D721Med (cell line): ENCODE data around the gene MPHOSPH9.

ENCODE experiments used
- DNase-seq: peaks from one replicate; pipeline ENCODE4 v3.0.0; 2011; ENCODE audit warnings: low spot score; ENCODE audit not compliant: insufficient read length
- FAIRE-seq: peaks from 2 replicates; lab custom pipeline; 2011; peaks lifted over from hg19 to GRCh38; lab: Jason Lieb, UNC
- CTCF ChIP-seq: IDR thresholded peaks from 2 replicates; pipeline ENCODE4 v1.5.1; 2012; ENCODE audit warnings: mild to moderate bottlenecking, control low read depth; ENCODE audit not compliant: insufficient read depth; ENCODE audit errors: missing control alignments

Gene MPHOSPH9

GRCh38 chr12:123200414-123200813 lies 32.5 kb downstream of the MPHOSPH9 start:
- no peak for TF ChIP-seq CTCF
- FAIRE-seq: no peak
- DNase-seq: no peak

- DNase-seq (no peak), FAIRE-seq (no peak)
- no peak for TF ChIP-seq CTCF
Measured at GRCh38 chr12:123199936-123200335, 33.0 kb downstream of the MPHOSPH9 start.

GRCh38 chr12:123187637-123188036 lies 45.3 kb downstream of the MPHOSPH9 start:
- TF ChIP-seq CTCF: no peak
- DNase-seq: no peak
- no peak for FAIRE-seq

GRCh38 chr12:123180171-123180570 lies 52.8 kb downstream of the MPHOSPH9 start:
- FAIRE-seq: no peak
- TF ChIP-seq CTCF: no peak
- no peak for DNase-seq

GRCh38 chr12:123171967-123172366 lies 61.0 kb downstream of the MPHOSPH9 start:
- no peak for FAIRE-seq
- TF ChIP-seq CTCF: no peak
- no peak for DNase-seq

GRCh38 chr12:123167329-123167728 lies 65.6 kb downstream of the MPHOSPH9 start:
- DNase-seq (no peak), FAIRE-seq (no peak)
- no peak for TF ChIP-seq CTCF

- DNase-seq (no peak), FAIRE-seq (no peak)
- TF ChIP-seq CTCF: no peak
Measured at GRCh38 chr12:123165537-123165936, 67.4 kb downstream of the MPHOSPH9 start.
